Measurements from ENCODE around the gene GPR84. TPM values are rescaled to one million over a fixed set of nuclear protein-coding genes. Genes with fewer than 3 reads are reported as not detected.
A peak's percentile ranks its signal among the peaks of the same experiment; 100 is the strongest.

The GPR84 gene
- total and polyA plus RNA-seq, 7 donors = 0.54 to 0.92 (median 0.64) TPM; not detected in 3

GRCh38 chr12:54394986-54395385 lies 30.7 kb upstream of the GPR84 start:
- Histone ChIP-seq H3K36me3 (peaks cover 50 to 60% (median 55%) of the 10 kb centered on the region in 4 donors), H3K27ac (peak overlapping the region in 3 of 4 donors; percentile 99 to 100 (median 100)), H3K9me3 (no peaks in the 10 kb centered on the region), H3K4me1 (peaks cover 0 to 52% (median 12%) of the 10 kb centered on the region in 4 donors), H3K27me3 (no peaks in the 10 kb centered on the region), H3K4me3 (no peak overlapping the region)
- no peak for DNase-seq
- 91 to 98% methylated on average over 1 of the region's 1 CpG for WGBS, 2 donors
- TF ChIP-seq CTCF (IDR thresholded peaks at IDR 0.05) (no peak), POLR2AphosphoS5 (IDR thresholded peaks at IDR 0.05) (peak; percentile 48 to 69 (median 56))
- intact Hi-C loops (cut with DNase I) = no loop called here

- Histone ChIP-seq H3K36me3 (peaks cover 44 to 53% (median 48%) of the 10 kb centered on the region in 4 donors), H3K27ac (peak overlapping the region in 3 of 4 donors; percentile 99 to 100 (median 100)), H3K9me3 (no peaks in the 10 kb centered on the region), H3K4me3 (no peak overlapping the region), H3K4me1 (peaks cover 0 to 52% (median 12%) of the 10 kb centered on the region in 4 donors), H3K27me3 (no peaks in the 10 kb centered on the region)
- WGBS, 2 donors = 13 to 44% methylated on average over 4 of the region's 4 CpGs
- intact Hi-C loops (cut with DNase I) = no loop called here
- TF ChIP-seq POLR2AphosphoS5 (IDR thresholded peaks at IDR 0.05) (peak in 3 of 4 donors; percentile 28 to 60 (median 46)), EP300 (IDR thresholded peaks at IDR 0.05) (no peak), CTCF (IDR thresholded peaks at IDR 0.05) (peak; percentile 38 to 68 (median 62)), POLR2A (IDR thresholded peaks at IDR 0.05) (no peak)
- DNase-seq = no peak
Observed at GRCh38 chr12:54394281-54394719, 30.0 kb upstream of the GPR84 start.

GRCh38 chr12:54393743-54394142 lies 29.5 kb upstream of the GPR84 start:
- no peaks in the 10 kb centered on the region for H3K27me3 ChIP-seq
- intact Hi-C loops (cut with DNase I) = no loop called here
- DNase-seq = no peak
- TF ChIP-seq POLR2A (IDR thresholded peaks at IDR 0.05) (no peak), CTCF (IDR thresholded peaks at IDR 0.05) (no peak), EP300 (IDR thresholded peaks at IDR 0.05) (no peak), POLR2AphosphoS5 (IDR thresholded peaks at IDR 0.05) (peak in 3 of 4 donors; percentile 4 to 65 (median 40))
- no peaks in the 10 kb centered on the region for H3K9me3 ChIP-seq
- H3K36me3 ChIP-seq = peaks cover 39 to 48% (median 43%) of the 10 kb centered on the region in 4 donors
- 43 to 58% methylated on average over 3 of the region's 3 CpGs for WGBS, 2 donors
- peak overlapping the region in 3 of 4 donors; percentile 99 to 100 (median 100) for H3K27ac ChIP-seq
- H3K4me1 ChIP-seq = peaks cover 0 to 52% (median 12%) of the 10 kb centered on the region in 4 donors
- no peak overlapping the region for H3K4me3 ChIP-seq

GRCh38 chr12:54393207-54393609 lies 28.9 kb upstream of the GPR84 start:
- DNase-seq = no peak
- Histone ChIP-seq H3K36me3 (peaks cover 34 to 42% (median 37%) of the 10 kb centered on the region in 4 donors), H3K9me3 (no peaks in the 10 kb centered on the region), H3K4me3 (no peak overlapping the region), H3K27ac (peak overlapping the region in 3 of 4 donors; percentile 99 to 100 (median 100)), H3K4me1 (peaks cover 0 to 48% (median 12%) of the 10 kb centered on the region in 4 donors), H3K27me3 (no peaks in the 10 kb centered on the region)
- 67 to 70% methylated on average over 6 of the region's 6 CpGs for WGBS, 2 donors
- TF ChIP-seq POLR2AphosphoS5 (IDR thresholded peaks at IDR 0.05) (peak in 2 of 4 donors; percentile 20 to 52), POLR2A (IDR thresholded peaks at IDR 0.05) (no peak)
- intact Hi-C loops (cut with DNase I) = no loop called here

- intact Hi-C loops (cut with DNase I) = no loop called here
Observed at GRCh38 chr12:54392485-54393206, 28.4 kb upstream of the GPR84 start.

More at GRCh38 chr12:54392485-54393206, 28.4 kb upstream of the GPR84 start:
- Histone ChIP-seq H3K4me3 (no peak overlapping the region), H3K9me3 (no peaks in the 10 kb centered on the region), H3K27me3 (no peaks in the 10 kb centered on the region), H3K36me3 (peaks cover 29 to 37% (median 32%) of the 10 kb centered on the region in 4 donors), H3K4me1 (peaks cover 0 to 45% (median 12%) of the 10 kb centered on the region in 4 donors), H3K27ac (peak overlapping the region in 3 of 4 donors; percentile 99 to 100 (median 100))
- TF ChIP-seq POLR2AphosphoS5 (IDR thresholded peaks at IDR 0.05) (peak in 2 of 4 donors; percentile 39 to 60), POLR2A (IDR thresholded peaks at IDR 0.05) (no peak)
- no peak for DNase-seq
- 76 to 87% methylated on average over 8 of the region's 8 CpGs for WGBS, 2 donors

Data from sigmoid colon (tissue), 7 donors.